HG03432 (cell line): ENCODE data around the gene B3GAT2.

Source experiments
- ATAC-seq: cut with Tn5 transposase; IDR thresholded peaks from one replicate; pipeline ENCODE4 v1.9.1; 2021; ENCODE audit warnings: mild to moderate bottlenecking, moderate library complexity; ENCODE audit not compliant: unreplicated experiment

B3GAT2 gene

DNA sequence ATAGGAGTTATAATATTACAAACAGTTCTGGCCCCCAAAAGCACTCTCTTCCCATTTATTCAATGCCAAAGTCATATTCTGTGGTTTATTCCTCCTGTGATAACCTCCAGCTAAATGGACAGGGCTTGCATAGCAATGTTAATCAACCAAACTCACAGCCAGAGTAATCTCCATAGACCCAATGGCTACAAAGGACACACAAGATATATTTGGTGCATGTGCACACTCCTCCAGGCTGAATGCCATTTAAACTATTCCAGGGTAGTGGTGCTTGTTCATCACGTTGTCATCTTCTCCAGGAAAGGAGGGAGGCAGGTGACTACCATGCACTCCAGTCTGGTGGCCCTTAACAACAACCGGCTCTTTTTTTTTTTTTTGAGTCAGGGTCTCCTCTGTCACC, 56.8 kb downstream of the B3GAT2 start:
- no peak for ATAC-seq

DNA sequence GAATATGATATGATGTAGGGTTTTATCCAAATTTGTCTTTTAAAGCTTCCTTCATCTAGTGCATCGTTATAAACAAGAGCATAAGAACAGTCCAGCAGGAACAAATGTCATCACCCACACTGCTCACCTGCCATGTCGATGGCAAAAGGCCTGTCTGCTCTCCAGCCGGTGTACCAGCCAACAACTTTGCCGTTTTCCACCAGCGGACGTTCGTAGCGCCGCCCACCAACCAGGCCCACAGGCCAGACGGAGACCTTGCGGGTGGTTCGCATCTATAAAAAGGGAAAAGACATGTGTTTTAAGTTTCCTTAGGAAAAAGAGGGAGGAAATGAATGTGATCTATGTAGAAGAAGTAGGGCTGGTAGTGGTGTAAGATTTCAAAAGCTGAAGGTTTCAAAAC, 62.9 kb downstream of the B3GAT2 start:
- ATAC-seq: no peak

DNA sequence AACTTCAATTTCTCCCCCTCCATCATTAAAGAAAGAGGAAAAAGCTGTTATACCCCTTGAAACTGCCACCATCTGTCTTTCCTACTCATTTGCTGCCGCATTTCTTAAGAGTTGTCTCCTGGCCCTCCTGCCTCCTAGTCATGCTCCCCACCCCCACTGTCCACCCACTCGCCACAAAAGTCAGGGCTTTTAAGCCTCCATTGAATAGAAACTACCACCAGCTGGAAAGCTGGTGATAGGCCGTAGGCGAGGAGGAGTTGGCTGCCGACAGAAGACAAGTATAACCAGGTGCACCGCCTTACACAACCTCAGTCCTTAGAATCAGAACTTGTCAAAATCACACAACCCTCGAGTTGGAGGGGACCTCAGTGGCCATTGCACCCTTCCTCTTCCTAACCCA, 67.6 kb downstream of the B3GAT2 start:
- no peak for ATAC-seq

DNA sequence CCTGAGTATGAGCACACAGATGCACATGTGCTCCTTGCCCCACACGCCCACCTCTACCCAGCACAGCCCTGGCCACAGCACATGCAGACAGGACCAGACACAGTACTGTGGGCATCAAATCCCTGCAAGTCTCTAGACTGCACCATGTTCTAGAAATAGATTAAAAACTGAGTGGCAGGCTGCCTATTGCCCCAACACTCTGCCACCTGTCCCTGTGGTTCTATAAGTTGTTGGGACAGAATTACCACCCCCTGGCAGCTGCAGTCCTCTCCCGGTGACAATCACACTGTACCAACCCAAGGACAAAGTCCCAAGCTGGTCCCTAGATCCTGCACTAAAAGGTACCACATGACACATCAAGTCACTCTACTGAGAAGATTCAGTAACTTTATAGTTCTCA, 70.2 kb downstream of the B3GAT2 start:
- no peak for ATAC-seq

DNA sequence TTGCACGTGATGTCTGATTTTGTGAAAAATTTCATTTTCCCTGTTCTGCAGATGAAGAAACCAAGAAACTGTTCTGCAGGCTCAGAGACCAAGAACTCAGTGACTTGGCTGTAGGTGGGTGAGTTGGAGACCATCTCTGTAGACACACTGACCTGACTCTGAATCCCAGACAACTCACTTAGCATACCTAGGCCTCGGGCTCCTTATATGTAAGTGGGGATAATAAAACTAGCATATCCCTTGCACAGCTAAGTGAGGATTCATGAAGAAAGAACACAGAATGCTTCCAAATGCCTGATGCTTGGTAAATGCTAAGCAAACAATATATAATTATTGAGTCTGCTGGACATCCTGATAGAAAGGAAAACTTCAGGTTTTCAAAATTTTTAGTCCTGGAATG, 70.8 kb downstream of the B3GAT2 start:
- ATAC-seq: no peak

DNA sequence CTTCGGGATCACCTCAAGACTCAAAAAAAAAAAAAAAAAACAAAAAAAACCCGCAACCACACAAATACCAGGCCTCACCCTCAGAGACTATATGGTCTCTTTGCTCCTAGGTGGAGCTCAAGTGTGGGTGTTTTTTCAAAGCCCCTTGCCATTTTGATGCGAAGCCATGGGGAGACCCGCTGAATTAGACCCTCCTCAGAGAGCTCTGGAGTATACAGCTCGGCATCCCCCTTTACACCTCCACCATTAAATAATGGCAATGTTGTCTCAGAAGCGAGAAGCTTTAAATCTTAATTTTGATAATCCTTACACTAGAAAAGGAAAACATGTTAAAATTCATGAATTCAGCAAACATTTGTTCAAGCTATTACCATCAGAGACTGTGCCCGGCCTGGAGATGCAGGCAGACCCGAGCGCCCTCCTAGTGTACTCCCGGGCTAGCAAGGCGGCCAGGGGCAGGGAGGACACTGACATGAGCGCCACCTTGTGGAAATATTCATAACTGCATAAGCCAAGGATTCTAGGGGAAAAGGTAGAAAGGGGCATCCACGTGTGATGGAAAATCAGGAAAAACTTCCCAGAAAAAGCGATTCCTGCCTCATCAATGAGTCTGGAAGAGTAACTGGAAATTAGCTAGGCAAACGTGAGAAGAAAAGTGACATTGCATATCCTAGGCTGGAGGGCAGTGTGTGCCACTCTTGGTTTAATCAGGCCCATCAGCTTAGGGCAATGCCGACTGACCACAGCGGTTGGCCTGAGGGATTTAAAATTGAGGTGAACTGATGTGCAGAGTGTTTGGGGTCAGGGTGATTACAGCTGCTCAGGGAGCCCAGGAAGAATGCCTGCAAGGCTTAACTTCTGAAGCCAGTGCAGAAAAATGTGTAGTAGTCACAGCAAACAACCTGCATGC, 72.5 kb downstream of the B3GAT2 start:
- peak; percentile 87 for ATAC-seq

DNA sequence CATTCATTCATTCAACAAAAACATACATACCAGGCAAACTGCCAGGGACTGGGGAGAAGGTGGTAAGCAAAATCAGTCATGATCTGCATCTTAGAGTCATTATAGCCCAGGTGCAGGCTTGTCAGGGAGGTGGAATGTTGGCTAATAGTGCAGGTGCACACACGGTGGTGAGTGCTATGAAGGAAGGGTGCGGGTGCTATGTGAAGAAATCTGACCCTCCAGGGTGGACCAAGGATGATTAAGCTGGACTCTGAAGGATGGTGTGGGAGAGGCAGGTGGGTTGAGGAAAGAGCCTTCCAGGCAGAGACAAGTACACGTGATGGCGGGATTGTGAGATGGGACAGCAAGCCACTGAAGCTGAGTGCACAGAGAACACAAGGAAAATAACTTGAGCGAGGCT, 77.4 kb downstream of the B3GAT2 start:
- ATAC-seq: no peak

DNA sequence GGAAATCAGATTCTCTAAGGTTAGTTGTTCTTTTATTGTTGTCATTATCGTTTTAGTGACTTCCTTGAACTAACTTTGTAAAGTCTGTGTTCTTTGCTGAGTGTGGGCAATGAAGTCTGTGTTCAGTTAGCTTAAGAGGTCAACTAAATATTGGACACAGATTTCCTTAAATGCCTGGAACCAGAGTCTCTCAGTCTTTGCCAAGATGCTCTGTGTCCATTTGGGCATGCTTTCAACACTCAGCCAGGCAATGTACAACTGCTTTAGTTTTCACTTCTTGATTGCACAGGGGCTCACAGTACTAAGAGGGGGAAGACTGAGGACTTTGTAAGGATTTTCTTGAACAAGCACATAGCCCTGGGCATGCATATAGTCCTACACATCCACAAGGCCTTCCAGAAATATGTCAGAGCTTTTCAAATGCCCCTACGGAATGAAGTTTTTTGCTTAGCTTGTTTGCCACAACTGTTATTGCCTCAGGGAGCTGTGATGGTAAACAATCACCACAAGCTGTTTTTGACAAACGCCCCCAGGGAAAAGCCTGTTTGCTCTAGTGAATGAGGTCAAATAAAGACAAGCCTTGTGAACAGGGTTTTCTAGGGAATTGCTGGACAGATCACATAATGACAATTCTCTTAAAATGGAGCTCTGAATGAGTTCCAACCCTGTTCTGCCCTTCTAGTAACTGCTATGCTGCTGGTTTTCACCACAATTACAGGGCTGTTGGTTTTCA, 82.5 kb downstream of the B3GAT2 start:
- no peak for ATAC-seq

DNA sequence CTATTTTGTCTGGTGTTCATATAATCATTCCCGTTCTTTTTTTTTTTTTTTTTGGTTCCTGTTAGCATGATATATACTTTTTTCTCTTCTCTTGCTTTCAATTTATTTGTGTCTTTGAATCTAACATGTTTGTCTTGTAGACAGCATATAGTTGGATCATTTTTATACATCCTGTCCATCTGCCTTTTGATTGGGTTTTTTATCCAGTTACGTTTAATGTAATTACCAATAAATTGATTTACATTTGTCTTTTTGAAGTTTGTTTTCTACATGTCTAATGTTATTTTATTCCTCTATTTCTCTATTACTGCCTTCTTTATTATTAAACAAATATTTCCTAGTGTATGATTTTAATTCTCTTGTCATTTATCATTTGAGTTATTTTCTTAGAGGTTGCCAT, 84.4 kb downstream of the B3GAT2 start:
- no peak for ATAC-seq

DNA sequence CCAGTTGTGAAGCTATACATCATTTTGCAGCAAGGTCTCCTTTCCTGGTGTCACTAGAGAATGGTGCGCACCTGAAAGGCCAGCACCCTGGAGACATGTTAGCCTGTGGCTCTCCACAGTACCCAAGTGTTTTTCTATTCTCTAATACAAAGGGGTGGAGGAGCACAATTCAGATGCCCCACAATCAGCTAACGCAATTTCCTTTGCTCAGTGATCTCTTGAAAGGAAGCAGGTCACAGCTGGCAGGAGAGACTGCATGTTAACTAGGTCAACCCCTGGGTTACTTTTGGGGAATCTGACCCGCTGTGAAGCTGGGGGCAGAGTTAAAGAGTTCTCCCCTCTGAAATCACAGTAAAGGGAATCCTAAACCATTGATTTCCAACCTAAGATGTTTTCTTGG, 92.5 kb downstream of the B3GAT2 start:
- no peak for ATAC-seq

DNA sequence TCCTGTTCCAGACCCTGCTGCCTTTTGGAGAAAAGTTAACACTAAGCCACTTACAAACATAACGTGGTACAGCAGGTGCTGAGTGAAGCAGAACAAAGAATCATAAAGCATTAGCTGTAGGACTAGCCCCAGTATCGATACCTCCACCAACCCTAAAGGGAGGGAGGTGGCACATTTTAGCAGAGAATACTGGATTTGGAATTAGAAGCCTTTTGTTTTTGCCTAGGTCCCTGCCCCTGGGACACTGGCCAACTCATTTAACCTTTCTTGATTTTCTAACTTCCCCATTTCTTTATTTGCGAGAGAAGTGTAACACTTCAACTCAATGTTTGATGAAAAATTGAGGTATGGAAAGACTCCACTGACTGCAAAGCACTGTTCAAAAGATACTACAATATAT, 93.5 kb downstream of the B3GAT2 start:
- no peak for ATAC-seq

DNA sequence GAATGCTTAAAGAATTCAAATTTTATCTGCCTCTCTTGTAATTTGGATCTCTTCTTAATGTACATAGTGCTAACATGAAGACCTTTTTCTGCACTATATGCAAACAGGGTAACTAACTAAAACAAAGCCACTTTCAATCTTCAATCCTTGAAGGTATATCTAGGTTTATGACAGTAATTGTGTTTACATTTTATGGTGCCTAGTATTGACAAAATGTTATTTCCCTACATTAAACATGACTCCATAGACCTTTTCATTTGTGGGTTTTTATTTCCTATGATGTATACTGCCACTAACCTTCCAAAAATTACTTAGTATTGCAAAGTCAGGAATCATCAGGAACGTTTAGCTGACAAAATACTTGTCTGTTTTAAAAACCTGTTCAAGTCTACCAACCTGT, 95.9 kb downstream of the B3GAT2 start:
- ATAC-seq: no peak

DNA sequence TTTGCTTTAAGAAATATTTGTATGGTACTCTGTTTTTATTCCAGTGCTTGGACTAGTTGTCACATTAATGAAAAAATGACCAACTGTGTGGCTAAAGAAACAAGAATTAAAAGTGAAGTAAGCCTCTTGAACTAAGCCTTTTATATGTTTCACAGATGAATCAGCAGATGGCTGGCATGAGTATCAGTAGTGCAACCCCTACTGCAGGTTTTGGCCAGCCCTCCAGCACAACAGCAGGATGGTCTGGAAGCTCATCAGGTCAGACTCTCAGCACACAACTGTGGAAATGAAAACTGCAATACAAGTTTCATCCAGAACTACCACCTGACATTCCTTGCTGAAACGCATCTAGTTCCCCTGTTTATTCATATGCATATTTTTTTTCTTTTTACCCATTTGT, 96.8 kb downstream of the B3GAT2 start:
- ATAC-seq: no peak

DNA sequence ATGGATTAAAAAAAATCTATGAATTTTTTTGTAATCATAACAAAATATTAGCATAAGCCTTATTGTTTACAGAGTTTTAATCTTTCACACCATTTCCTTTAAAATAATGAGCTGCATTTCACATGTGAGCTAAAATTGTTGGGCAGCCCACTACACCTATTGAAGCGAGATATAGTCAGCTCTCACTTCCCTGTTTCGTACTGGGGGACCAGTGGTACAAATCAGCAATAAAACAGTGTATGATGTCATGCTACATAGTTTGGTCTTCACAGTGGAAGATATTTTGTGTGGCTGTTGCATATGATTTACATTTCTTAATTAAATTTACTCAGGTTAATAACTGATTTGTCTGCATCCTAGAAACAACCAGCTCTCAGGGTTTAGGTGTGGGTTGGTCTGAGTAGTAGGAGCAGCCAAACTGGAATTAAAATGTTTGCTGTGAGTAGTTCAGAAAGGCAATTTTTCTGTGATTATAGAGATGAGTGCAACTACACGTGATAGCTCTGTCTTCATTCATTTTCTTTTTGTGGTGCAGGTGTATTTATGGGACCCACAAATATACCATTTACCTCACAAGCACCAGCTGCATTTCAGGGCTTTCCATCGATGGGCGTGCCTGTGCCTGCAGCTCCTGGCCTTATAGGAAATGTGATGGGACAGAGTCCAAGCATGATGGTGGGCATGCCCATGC, 99.3 kb downstream of the B3GAT2 start:
- ATAC-seq: peak; percentile 100

DNA sequence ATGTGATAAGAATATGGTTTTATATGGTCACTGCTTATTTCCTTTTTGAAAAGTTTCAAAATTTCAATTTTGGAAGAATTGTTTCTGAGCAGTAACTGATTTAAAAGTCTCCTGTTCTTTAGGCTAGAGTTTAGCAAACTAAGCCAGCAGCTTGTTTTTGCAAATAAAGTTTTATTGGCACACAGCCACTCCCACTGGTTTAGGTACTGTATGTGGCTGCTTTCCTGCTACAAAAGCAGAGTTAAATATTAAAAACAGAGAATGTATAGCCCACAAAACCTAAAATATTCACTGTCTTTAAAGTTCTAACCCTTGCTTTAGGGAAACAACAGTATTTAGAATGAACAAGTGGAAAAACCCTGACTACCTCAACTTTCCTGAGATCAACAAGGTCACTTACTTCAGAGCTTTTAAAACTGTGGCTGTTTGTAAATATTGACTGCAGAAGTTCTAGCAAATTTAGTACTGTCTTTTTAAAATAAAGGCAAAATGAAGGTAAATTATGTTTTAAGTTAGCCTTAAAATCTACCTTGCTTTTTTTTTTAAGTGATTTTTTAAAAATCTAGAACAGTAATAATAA, 104.1 kb downstream of the B3GAT2 start:
- ATAC-seq: no peak

DNA sequence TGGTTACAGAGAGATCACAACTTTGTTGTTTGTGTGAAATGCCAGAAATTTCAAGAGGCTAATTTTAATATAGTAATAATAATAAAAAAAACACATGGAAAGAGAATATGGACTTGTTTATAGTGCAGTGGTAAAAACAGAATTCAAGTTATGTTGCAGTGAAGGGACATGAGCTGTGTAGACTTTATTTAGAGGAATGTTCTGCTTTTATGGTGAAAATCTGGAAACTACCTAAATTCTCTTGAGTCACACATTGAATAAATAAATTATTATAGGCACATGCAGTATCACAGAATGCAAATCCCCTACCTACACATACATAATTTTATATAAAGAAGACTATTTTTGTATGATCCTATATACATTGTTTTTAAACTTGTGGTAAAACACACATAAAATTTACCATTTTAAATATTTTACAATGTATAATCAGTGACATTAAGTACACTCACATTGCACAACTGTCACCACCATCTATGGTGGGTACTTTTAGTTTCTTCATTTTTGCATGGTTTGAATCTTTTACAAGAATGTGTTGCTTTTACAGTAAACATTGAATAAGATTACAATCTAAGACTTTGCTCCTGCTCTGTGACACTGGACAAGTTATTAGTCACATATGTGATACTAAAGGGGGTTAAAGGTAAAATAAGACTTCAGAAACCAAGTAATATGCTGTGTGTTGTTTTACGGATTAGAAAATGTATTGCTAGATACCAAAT, 107.4 kb downstream of the B3GAT2 start:
- no peak for ATAC-seq

DNA sequence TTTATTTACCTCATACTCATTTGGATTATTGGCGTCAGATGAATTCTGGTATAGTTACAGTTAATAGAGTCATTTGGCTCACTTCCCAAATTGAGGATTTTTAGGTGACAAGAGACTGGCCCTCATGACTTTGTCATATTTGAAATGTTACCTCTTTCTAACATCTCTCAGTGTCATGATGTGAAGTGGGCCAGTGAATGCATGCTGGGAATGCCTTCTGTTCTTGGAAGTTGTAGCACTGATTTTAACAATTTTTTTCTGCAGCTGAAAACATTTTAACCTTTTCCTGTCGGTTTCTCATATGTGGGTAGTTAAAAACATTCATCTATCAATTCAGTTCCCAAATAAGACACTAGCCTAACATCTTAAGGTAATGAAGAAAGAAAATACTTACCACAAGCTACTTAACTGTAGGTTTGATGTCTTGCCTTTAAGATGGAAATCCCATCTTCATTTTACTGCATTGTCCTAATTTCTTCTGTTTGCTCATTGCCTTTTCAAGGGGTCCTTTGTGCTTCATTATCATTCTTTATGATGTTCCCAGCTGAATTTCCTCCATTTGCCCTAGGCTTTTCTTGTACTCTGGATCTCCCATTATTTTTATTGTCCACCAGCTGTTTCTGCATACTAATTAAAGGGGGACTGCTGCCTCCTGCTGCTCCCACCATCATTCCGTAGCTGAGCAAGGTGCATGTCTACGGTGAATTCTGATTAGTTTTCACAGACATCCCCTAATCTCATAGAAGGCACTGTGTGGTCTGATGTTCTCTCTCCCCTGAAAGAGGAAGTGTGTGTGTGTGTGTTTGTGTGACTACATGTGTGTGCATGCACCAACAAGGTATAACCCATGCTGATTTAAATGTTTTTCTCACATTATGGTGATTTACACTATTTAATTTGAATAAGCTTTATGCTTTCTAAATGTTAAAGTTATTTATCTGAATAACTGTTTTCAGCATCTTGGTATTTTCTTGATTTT, 109.5 kb downstream of the B3GAT2 start:
- ATAC-seq: no peak

DNA sequence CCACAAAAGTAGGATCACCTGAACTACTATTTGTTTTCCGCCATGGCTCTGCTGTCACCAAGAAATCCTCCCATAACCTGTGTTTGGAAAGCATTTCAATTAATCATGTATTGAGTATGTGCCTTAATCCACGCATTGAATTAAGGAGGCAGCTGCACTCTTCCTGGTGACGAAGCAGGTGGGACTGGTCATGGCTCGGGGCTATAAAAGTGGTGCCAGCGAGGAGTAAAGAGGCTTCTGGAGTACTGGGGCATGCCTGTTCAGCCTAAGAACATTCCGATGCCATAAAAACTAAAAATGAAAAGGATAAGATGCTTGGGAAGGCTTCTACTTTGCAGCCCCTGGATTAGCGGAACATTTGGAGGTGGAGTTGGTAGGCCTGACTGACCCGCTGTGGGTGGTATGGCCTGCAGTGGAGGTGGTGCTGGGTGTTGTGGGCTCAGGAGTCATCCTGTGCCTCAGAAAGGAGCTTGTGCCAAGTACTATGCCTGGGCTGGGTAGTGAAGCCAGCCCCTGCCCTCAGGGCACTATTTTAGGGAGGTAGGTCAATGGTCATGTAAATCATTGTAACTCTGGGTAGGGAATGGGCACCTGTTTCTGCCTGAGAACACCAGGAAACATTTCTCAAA, 110.5 kb downstream of the B3GAT2 start:
- no peak for ATAC-seq

DNA sequence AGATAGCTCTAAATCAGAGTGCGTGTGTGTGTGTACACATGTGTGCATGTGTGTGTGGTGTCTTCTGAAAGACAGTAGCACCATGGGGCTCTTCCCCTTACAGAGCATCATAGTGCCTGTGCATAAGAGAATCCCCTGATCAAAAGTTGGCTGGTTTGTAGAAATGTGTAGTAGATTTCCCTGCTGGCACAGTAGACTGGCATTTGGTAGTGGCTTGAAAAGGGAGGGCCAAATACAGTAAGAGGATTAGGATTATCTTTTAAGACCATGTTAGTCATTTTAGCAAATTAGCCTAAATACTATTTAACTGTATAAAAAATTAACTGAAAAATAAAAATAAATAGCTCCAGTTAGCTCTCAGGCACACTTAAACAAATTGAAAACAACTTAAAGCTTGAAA, 112.6 kb downstream of the B3GAT2 start:
- no peak for ATAC-seq
